K562 (cell line): Measurements from ENCODE around the gene TENM4. TPM values are rescaled to one million over a fixed set of nuclear protein-coding genes. Genes with fewer than 3 reads are reported as not detected.

ENCODE experiments used
- CGGBP1 ChIP-seq: fragments of 250-450 bp; sonication (Bioruptor Pico); IDR thresholded peaks from 2 replicates; pipeline ENCODE4 v1.9.0; 2021; ENCODE audit warnings: mild to moderate bottlenecking
- CTCF ChIP-seq, 3 experiments: IDR thresholded peaks in 2 of 3; conservative IDR thresholded peaks in 1 of 3; 2 replicates each; pipeline ENCODE4 v1.5.1; 2011 to 2012; ENCODE audit warnings: low read length in 3 of 3, mild to moderate bottlenecking in 3 of 3, control low read depth in 2 of 3, improper control_type of control experiment in 1 of 3, inconsistent platforms in 1 of 3, low read depth in 1 of 3, mixed read lengths in 1 of 3, moderate library complexity in 1 of 3; ENCODE audit not compliant: insufficient read depth in 2 of 3
- DPF2 ChIP-seq: fragments of 450-650 bp; IDR thresholded peaks from 2 replicates; pipeline ENCODE4 v1.6.1; 2016
- EZH2 ChIP-seq: IDR thresholded peaks from 2 replicates; pipeline ENCODE4 v1.6.1; 2012; ENCODE audit warnings: low read depth, mild to moderate bottlenecking, inconsistent platforms, low read length, borderline replicate concordance
- KDM2B ChIP-seq: fragments of 250-450 bp; sonication (Bioruptor Pico); IDR thresholded peaks from 2 replicates; pipeline ENCODE4 v1.8.0; 2021; ENCODE audit warnings: mild to moderate bottlenecking, moderate library complexity
- KLF13 ChIP-seq: fragments of 450-650 bp; IDR thresholded peaks from 2 replicates; pipeline ENCODE4 v1.6.1; 2016; ENCODE audit warnings: missing genetic modification characterization, low read depth, mild to moderate bottlenecking, missing compliant biosample characterization, moderate library complexity, borderline replicate concordance
- MAZ ChIP-seq, 2 experiments: fragments of 450-650 bp in 1 of 2; sonication (generic) in 1 of 2; formaldehyde crosslinking; IDR thresholded peaks in 1 of 2; conservative IDR thresholded peaks in 1 of 2; 2 replicates each; pipeline versions ENCODE4 v1.4.0 to v1.5.0; 2020; ENCODE audit warnings: mild to moderate bottlenecking in 1 of 2, missing genetic modification reagents in 1 of 2
- MYBL2 ChIP-seq, 2 experiments: fragments of 450-650 bp in 1 of 2; sonication (generic) in 1 of 2; formaldehyde crosslinking in 1 of 2; IDR thresholded peaks; 2 replicates each; pipeline versions ENCODE4 v1.6.1 to v1.8.1; 2017 to 2022; ENCODE audit warnings: borderline replicate concordance in 1 of 2, inconsistent platforms in 1 of 2, low read depth in 1 of 2, mild to moderate bottlenecking in 1 of 2, missing genetic modification reagents in 1 of 2, moderate library complexity in 1 of 2
- MYC ChIP-seq, 2 experiments: fragments of 250-450 bp in 1 of 2; sonication (Bioruptor Pico) in 1 of 2; IDR thresholded peaks; 2 replicates each; pipeline versions ENCODE4 v1.5.1 to v1.6.1; 2012 to 2021; ENCODE audit warnings: low read depth in 2 of 2, borderline replicate concordance in 1 of 2, improper control_type of control experiment in 1 of 2, low read length in 1 of 2, mild to moderate bottlenecking in 1 of 2, moderate library complexity in 1 of 2
- NFIX ChIP-seq: fragments of 250-450 bp; sonication (Bioruptor Pico); IDR thresholded peaks from 2 replicates; pipeline ENCODE4 v1.4.0; 2020; ENCODE audit warnings: low read depth, mild to moderate bottlenecking, moderate library complexity
- NR1H2 ChIP-seq: sonication (generic); formaldehyde crosslinking; IDR thresholded peaks from 2 replicates; pipeline ENCODE4 v1.4.0; 2020; ENCODE audit warnings: mild to moderate bottlenecking, missing genetic modification reagents
- RAD21 ChIP-seq, 2 experiments: fragments of 250-450 bp in 1 of 2; fragments of 450-650 bp in 1 of 2; sonication (Bioruptor Pico) in 1 of 2; formaldehyde crosslinking in 1 of 2; IDR thresholded peaks in 1 of 2; conservative IDR thresholded peaks in 1 of 2; 2 replicates each; pipeline versions ENCODE4 v1.4.0 to v1.8.0; 2020 to 2022; ENCODE audit warnings: mild to moderate bottlenecking in 2 of 2, moderate library complexity in 1 of 2
- TEAD1 ChIP-seq, 2 experiments: fragments of 450-650 bp in 1 of 2; sonication (generic) in 1 of 2; formaldehyde crosslinking; IDR thresholded peaks; 2 replicates each; pipeline versions ENCODE4 v1.4.0 to v1.8.0; 2020 to 2022; ENCODE audit warnings: mild to moderate bottlenecking in 2 of 2, missing genetic modification reagents in 1 of 2
- ZBTB7A ChIP-seq: IDR thresholded peaks from 2 replicates; pipeline ENCODE4 v1.6.1; 2011; ENCODE audit warnings: low read depth, mild to moderate bottlenecking, low read length, moderate library complexity, borderline replicate concordance; ENCODE audit not compliant: control insufficient read depth
- ZNF3 ChIP-seq: fragments of 250-450 bp; sonication (Bioruptor Pico); IDR thresholded peaks from 2 replicates; pipeline ENCODE4 v1.5.0; 2021; ENCODE audit warnings: mild to moderate bottlenecking, moderate library complexity
- ZNF408 ChIP-seq: fragments of 250-450 bp; sonication (Bioruptor Pico); IDR thresholded peaks from 2 replicates; pipeline ENCODE4 v1.4.0; 2020; ENCODE audit warnings: low read depth, mild to moderate bottlenecking, moderate library complexity
- ZNF449 ChIP-seq: fragments of 250-450 bp; sonication (Bioruptor Pico); IDR thresholded peaks from 2 replicates; pipeline ENCODE4 v1.8.0; 2022; ENCODE audit warnings: moderate library complexity, mild to moderate bottlenecking, inconsistent platforms
- ZNF75A ChIP-seq: fragments of 450-650 bp; formaldehyde crosslinking; IDR thresholded peaks from 2 replicates; pipeline ENCODE4 v1.4.0; 2020; ENCODE audit warnings: mild to moderate bottlenecking
- polyA plus RNA-seq, 8 experiments: library from polyadenylated mRNA; depleted of rRNA in 4 of 8; stranded (reverse) in 5 of 8; unstranded in 3 of 8; fragments of >200 nt; fragmentation: Nextera tagmentation in 2 of 8; fragmentation: Illumina TruSeq in 1 of 8; extraction: Ambion mirVana in 2 of 8; extraction: Trizol in 1 of 8; gene quantifications; 2 replicates each; pipeline versions ENCODE4 v1.2.1 to v1.2.3, GENCODE V29; 2011 to 2014; ENCODE audit warnings: inconsistent platforms in 1 of 8, missing spikeins in 1 of 8
- total RNA-seq, 7 experiments: library from RNA; depleted of rRNA in 6 of 7; stranded (reverse); fragments of >200 nt in 6 of 7; fragmentation: Illumina TruSeq in 2 of 7; extraction: Trizol in 2 of 7; gene quantifications; 2 replicates each; pipeline versions ENCODE4 v1.2.1 to v1.2.3, GENCODE V29; 2011 to 2021; ENCODE audit warnings: low replicate concordance in 1 of 7

Gene TENM4
- total and polyA plus RNA-seq, 9 of the 15 experiments (the other 6 are each of a cell fraction or from before 2014, with no cell fraction given), result 0.16 TPM; not detected in 8

GRCh38 chr11:79100093-79100910, 340.5 kb downstream of the TENM4 start (continued):
- TF ChIP-seq NFIX (CRISPR knock-in tag), result no peak
- no peak for TF ChIP-seq MYC (IDR thresholded peaks at IDR 0.05; ENCODE audit: low read depth, low read length)
- no peak for TF ChIP-seq MYC (CRISPR knock-in tag; IDR thresholded peaks at IDR 0.05; ENCODE audit: borderline replicate concordance, low read depth)
- TF ChIP-seq MAZ (CRISPR knock-in tag; conservative IDR thresholded peaks at IDR 0.05 in 1 of 2, IDR thresholded peaks at IDR 0.05 in 1 of 2), result 0 out of 4 replicates have a peak, but pooled peaks have one; percentile 19 to 25
- no peak for TF ChIP-seq DPF2
- TF ChIP-seq EZH2, result no peak
- no peak for TF ChIP-seq MYBL2 (IDR thresholded peaks at IDR 0.05; ENCODE audit: low read depth)
- no peak for TF ChIP-seq MYBL2 (CRISPR knock-in tag; IDR thresholded peaks at IDR 0.05; ENCODE audit: borderline replicate concordance)
- TF ChIP-seq CGGBP1 (CRISPR knock-in tag), result no peak
- no peak for TF ChIP-seq ZNF408 (CRISPR knock-in tag)
- peak; percentile 63 to 78 (median 71) for TF ChIP-seq CTCF (IDR thresholded peaks at IDR 0.05 in 2 of 3, conservative IDR thresholded peaks at IDR 0.05 in 1 of 3; ENCODE audit: insufficient read depth in 2 of 3, low read depth in 1 of 3, low read length in 3 of 3)
- TF ChIP-seq ZNF3 (CRISPR knock-in tag), result no peak
- TF ChIP-seq ZNF449 (CRISPR knock-in tag), result no peak
- TF ChIP-seq KLF13, result peak; percentile 46; the same call in 1 of the 2 replicates
- TF ChIP-seq RAD21 (CRISPR knock-in tag; conservative IDR thresholded peaks at IDR 0.05 in 1 of 2, IDR thresholded peaks at IDR 0.05 in 1 of 2), result peak; percentile 53 to 64
- TF ChIP-seq NR1H2 (CRISPR knock-in tag), result no peak
- TF ChIP-seq TEAD1 (CRISPR knock-in tag; IDR thresholded peaks at IDR 0.05), result no peak
- TF ChIP-seq ZNF75A, result no peak
- no peak for TF ChIP-seq KDM2B (CRISPR knock-in tag)
- TF ChIP-seq ZBTB7A, result no peak
